Muscle of arm (tissue), 12 donors: ENCODE results near the gene THSD7A. TPM values are rescaled to one million over a fixed set of nuclear protein-coding genes. Genes with fewer than 3 reads are reported as not detected.
"Not testable (repeated sequence)": the region's sequence is repeated elsewhere in the genome, so short reads cannot be mapped to it uniquely, and the experiment has no call there.

ENCODE experiments used
- DNase-seq: peaks from one replicate; pipeline ENCODE4 v3.0.0-alpha.2; 2013
- polyA plus RNA-seq, 12 donors: library from polyadenylated mRNA; unstranded; fragments of 120-200 nt; gene quantifications; one replicate each; pipeline ENCODE4 v1.2.1, GENCODE V29; 2013; ENCODE audit not compliant: insufficient read length in 12 of 12

Gene THSD7A
- polyA plus RNA-seq, 12 donors, result 2.8 to 6.0 (median 4.6) TPM; not detected in 1

DNA sequence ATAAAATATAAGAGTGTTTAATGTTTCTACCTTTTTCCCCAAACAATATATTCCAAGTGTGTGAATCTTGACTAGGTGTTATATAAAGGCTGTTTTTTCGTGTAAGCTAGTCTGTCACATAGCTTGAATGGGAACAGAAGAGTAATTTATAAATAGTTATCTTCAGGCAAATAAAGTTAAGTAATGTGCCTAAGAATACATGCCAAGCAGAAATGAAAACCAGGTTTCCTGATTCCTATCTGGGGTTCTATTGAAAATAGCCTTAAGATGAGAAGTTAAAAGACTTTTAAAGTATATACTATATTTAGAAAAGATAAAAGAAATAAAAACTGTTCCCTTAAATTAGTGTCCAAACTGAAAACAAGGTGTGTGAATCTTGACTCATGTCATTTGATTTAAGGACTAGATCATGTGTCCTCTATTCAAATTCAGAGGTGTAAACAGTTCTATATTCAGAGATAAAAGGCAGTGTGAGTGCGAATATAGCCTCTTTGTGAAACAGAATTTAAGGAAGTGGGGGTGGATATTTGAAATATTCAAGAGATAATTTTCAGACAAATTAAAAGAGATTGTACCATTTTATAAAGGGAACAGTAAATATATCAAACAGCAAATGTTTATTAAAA, 247.5 kb downstream of the THSD7A start:
- no peak for DNase-seq

DNA sequence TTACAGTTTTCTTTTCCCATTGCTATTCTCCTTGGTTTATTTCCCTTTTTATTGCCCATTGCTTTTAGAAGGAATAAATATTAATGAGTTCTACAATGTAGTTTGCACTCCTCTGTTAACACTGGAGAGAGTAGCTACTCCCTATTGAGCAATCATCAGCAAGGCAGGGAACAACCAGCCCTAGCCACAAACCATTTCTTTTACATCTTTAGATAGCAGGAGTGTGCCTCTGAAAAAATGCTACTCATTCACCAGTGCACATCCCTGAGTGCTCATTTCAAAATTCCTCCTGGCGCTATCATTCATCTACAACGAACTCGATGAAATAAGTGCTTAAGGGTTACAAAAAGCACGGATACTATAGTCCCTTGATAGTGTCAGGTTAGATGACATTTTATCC, 252.9 kb downstream of the THSD7A start:
- DNase-seq, result no peak

DNA sequence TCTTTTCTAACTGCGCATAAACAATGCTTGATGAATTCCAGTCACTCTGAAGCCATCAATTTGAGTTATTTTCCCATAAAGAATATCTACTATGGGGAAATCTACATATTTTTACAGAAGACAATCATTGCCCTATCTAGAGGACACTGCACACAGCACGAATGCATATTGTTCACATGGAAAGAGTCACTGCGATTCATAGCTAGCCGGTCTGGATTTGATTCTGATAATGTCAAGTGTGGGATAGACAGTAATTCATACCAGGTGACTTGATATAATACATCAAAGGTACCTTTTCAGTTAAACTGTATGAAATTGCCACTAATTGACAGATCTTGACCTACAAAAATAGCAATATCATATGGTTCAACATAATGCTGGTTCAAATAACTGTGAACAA, 255.7 kb downstream of the THSD7A start:
- no peak for DNase-seq

DNA sequence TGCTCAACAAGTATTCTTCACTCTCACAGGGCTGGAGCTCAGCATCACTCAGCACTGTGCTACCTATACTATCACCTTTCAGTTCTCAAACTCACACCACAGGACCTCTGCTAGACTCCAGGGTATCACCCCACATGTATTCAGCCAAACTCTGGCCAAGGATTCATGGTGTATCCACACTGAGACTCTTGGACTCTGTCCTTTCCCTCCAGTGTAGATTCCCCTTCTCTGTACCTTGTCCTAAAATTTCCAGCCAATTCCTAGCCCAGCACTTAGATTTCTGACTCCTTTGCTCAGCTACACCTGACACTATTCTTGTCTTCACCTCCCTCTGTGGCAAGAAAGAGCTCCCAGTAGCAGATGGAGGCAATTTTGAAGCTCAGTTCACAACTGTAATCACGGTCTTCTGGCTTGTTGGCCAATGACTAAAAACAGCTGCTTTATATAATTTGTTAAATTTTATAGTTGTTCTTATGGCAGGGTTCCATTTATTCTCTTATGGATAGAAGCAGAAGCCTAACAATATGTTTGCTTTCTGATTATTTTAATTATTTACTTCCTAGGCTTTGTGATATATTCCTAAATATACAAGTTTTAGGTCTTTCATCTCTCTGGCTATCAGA, 258.8 kb downstream of the THSD7A start:
- DNase-seq, result no peak

DNA sequence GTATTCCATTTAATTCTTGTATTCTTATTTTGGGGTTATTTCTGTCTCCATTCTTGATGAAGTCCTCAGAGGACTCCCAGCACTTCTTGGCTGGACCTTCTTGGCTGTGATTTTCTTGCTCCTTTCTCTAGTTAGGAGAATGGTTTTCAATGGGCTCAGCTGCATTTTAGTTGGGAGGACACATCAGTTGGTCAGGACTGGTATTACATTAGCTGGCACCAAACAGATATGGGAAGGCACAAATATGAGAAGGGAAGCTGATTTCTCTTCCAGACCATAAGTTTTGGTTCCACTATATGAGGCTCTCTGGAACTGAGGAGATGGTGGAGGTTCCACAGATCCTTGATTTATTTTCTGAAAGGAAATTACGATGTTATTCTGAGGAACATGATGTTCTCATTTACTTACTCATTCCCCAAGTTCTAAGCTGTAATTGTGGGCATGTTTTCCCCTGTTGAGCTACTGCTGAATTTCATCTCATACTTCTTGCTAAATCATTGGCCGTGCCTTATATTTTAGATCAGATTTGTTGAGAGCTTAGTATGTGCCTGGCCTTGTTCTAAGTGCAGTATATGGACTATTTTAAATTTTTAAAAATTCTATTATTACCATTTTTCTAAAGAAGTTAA, 261.0 kb downstream of the THSD7A start:
- DNase-seq, result no peak

DNA sequence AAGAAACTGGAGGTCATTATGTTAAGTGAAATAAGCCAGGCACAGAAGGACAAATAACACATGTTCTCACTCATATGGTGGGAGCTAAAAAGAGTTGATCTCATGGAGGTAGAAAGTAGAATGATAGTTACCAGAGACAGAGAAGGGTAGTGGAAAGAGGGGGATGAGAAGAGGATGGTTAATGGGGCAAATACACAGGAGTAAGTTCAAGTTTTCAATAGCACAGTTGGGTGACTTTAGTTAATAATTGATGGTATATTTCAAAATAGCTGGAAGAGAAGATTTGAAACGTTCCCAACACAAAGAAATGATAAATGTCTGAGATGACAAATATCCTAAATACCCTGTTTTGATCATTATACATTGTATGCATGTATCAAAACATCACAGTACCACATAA, 261.8 kb downstream of the THSD7A start:
- DNase-seq, result no peak

DNA sequence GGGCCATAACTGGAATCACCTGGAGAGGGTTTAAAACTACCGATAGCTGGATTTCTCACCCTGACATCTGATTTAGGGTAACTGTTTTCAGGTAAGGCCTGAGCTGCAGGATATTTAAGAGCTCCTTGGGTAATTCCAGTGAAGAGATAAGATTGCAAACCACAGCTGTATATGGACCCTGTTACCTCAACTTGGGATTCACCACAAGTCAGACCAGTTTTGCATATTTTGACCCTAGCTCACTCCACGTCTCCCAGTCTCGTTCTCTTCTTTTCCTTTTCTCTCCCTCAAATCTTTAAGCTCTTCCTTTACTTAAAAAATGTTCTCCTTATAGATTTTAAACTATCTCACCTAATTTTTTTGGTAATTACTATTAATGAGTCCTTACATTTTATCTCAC, 264.4 kb downstream of the THSD7A start:
- no peak for DNase-seq

DNA sequence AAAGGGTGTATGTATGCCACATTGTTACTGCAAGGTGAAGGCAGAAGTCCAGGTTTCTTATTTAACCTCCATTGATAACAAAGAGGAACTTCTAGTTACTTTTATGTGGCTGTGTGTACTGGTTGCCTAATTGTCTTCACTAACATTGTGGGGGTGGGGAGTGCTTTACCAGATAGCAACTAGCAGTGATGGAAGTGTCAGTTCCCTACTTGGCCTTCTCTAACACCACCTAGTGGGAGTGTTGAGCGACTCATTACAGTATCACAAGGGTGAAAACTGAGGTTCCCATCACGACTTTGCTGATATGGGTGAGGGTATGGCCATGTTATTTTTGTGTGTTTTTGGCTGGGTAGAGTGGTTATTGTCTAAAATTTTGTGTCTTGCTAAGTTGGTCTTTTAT, 274.4 kb downstream of the THSD7A start:
- DNase-seq, result no peak

DNA sequence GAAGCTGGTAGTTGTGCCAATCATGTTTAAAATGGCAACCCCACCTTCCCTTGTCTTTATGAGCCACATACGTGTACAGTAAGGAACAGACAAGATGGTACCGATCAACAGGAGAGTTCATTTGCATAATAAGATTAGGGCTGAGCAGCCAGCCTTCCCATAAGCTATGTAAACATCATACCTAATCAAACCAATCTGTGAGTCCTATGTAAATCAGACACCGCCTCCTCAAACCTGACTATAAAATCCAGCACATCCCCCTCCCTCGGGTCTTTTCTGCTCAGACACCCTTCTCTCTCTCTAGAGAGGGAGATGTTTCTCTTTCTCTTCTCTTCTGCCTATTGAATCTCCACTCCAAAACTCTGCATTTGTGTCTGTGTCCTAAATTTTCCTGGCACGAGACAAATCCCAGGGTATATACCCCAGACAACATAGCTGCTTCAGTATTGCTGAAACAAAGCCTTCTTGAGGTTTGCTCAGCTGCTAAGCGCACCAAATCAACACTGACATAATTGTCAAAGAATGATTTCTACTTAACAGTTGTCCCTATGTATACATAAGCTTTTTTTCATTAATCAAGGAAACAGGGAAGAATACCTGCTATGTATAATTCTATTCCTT, 279.2 kb downstream of the THSD7A start:
- DNase-seq, result no peak

DNA sequence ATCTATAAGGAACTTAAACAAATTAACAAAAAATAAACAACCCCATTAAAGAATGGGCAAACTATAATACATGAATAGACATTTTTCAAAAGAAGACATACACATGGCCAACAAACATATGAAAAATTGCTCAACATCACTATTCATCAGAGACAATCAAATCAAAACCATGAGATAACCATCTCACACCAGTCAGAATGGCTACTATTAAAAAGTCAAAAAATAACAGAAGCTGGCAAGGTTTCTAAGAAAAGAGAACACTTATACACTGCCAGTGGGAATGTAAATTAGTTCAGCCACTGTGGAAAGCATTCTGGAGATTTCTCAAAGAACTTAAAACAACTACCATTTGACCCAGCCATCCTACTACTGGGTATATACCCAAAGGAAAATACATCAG, 280.5 kb downstream of the THSD7A start:
- DNase-seq, result no peak

DNA sequence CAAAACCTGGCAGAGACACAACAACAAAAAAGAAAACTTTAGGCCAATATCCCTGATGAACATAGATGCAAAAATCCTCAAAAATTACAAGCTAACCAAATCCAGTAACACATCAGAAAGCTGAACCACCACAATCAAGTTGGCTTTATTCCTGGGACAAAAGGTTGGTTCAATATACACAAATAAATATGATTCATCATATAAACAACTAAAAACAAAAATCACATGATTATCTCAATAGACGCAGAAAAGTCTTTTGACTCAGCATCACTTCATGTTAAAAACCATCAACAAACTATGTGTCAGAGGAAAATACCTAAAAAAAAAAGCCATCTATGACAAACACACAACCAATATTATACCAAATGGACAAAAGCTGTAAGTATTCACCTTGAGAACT, 283.5 kb downstream of the THSD7A start:
- no peak for DNase-seq

DNA sequence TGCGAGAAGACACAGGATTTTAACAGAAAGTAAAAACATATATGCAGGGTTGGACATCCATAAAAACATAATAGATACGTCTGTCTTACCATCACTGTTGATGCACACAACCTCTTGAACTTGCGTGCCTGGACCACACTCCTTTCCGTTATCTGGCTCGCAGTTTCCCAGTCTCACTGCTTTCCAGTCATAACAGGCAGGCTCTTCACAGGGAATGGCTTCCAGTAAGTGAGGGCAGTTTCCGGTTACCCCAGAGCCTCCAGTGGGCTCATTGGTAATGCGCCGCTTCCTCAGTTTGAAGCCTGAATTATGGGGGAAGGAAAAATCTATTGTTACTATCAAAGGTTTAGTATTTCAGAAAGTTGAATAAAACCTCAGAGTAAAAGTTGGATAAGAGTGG, 290.7 kb downstream of the THSD7A start:
- no peak for DNase-seq

DNA sequence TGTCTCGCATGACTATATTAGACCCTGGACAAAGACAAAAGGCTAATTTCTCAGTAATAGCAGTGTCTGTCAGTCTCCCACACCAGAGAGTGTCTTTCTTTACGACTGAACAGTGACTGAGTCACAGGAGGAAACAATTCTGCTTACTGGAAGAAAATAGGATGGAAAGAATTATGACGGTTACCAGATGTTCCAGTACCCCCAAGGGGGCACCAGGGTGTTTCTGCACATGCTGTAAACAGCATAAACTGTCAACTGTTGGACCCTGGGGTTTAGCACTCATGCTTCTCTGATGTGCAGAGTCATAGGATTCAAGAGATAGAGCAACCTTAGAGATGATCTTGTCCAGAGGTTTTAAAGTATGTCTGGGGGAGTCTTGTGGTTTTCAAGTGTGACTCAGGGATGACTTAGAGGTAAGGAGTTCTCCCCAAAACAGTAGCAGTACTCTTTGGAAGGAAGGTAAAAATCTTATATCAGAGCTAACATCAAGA, 291.7 kb downstream of the THSD7A start:
- DNase-seq, result peak; percentile 66

DNA sequence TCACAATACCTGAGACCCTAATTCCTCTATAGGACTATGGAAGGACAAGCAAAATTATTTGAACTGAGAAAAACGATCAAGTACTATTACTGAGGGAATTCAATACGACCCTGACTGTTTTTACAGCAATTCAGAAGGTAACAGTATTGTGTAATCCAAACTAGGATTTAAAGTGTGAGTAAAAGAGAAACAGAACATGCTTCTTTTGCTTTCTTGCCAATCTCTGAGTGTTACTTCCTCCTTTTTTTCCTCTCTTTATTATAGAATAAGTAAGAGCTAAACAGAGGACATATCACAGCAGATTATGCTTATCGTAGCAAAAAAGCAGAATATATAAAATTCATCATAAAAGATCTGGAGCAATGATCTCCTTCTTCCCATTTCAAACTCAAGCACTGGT, 292.1 kb downstream of the THSD7A start:
- DNase-seq, result peak; percentile 35

DNA sequence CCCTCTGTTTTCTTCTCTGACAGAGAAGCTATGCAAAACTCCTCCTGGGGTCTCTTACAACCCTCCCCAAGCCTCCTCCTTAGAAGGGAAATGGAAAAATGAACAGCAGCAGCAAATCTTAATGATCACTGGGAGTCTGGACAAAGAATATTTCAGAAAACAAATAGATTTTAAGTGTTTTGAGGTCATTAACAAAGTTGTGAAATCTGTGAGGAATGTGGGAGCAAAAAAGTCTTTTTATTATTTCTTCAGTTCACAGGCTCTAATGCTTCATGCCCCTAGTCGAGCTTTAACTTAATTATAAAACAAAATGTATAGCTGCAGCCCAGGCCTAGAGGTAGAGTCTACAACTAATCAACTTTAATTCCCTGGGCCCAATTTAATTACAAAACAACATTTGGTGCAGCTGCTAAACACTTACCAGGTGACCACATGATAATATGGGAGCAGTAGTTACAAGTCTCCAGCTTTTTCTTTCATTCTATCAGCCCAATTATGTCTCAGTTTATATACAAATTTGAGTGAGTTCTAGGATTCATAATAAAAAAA, 293.2 kb downstream of the THSD7A start:
- no peak for DNase-seq

DNA sequence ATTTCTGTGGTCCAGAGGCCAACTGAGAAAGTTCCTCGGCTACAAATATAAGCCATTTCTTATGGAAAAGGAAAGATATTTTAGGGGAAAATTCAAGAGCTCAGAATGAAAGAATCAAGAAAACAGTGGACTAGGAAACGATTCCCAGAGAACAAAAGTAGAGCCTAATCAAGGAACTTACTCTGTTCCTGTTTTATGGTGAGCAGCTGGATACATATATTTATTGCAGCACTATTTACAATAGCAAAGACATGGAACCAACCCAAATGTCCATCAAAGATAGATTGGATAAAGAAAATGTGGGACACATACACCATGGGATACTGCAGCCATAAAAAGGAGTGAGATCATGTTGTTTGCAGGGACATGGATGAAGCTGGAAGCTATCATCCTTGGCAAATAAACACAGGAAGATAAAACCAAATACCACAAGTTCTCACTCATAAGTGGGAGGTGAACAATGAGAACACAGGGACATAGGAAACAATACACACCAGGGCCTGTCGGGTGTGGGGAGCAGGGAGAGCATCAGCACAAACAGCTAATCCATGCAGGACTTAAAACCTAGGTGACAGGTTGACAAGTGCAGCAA, 298.7 kb downstream of the THSD7A start:
- DNase-seq, result peak; percentile 14

DNA sequence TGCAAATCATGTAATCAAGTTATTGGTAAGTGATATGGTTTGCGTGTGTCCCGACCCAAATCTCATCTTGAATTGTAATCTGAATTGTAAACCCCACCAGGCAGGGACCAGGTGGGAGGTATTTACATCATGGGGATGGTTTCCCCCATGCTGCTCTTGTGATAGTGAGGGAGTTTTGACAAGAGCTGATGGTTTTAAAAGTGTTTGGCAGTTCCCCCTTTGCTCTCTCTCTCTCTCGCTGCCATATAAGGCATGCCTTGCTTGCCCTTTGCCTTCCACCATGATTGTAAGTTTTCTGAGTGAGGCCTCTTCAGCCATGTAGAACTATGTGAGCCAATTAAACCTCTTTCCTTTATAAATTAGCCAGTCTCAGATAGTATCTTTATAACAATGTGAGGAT, 302.6 kb downstream of the THSD7A start:
- no peak for DNase-seq

DNA sequence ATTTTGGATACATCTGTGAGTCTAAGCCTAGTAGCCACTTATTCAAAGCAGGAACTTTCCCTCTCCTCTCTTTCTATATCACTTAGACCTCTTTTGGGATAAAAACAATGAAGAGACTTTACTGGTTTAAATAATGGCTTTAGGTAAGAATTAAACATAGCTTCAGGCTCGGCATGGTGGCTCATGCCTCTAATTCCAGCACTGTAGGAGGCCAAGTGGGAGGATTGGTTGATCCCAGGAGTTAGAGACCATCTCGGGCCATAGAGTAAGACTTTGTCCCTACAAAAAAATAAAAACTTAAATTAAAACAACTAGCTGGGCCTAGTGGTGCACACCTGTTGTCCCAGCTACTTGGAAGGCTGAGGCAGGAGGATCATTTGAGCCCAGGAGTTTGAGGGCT, 304.3 kb downstream of the THSD7A start:
- no peak for DNase-seq

DNA sequence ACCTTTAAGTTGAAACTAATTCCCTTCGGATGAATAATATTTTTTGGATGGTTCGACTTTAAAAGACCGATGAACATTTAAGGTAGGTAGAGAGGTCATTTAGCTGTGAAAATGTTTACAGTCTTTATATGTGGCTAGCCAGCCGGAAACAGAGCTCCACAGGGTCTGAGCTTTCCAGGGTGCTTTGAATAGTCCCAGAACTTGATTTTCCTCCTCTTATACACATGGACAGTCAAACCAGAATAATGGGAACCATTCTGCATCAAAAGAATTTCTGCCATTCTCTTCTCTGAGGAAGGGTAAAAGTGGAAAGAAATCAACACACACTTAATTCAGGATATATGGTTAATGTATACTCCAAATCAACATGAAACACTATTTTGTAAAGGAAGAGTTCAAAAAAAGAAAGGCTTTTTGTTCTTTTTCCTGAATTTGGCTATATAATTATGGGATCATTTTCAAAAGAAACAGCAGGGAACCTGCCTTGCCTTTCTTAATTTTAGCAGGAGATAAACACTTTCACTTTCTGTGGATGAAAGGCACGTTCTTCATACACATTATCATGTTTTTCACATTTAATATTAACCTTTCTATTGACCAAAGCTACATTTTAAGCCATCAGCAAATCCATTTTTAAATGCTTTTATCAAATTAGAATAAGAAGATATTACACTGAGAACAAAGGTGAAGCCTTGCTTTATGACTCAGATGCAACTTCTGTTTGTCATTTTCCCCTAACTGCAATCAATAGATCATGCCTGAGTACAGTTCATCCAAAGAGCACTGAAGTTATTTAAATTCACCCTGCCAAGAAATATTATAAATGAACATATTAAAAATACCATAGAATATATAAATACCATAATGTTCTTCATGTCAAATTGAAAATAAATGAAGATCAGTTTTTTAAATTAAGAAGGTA, 307.3 kb downstream of the THSD7A start:
- no peak for DNase-seq

DNA sequence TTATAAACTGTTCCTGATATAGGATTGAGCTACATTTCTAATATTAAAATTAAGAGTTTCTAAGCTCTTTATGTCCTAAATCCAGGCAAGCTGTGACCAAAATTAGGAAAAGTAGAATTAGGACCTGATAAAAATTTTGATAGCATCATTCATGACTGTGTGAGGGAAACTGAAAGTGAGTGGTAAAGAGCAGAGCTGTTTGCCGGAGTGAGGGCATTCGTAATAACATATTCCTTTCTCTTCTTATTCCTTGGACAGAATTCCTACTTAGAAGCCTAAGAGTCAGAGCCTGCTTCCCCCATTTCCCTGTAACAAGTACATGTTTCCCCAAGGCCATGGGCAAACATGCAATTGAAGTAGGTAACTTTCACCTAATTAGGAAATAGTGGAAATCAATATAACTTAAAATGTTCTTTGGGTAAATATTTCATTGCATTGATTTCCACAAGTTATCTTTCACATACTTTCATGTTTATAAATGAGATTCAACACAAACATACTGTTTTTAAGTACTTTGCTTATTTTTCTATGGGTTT, 310.0 kb downstream of the THSD7A start:
- DNase-seq, result not testable (repeated sequence)

DNA sequence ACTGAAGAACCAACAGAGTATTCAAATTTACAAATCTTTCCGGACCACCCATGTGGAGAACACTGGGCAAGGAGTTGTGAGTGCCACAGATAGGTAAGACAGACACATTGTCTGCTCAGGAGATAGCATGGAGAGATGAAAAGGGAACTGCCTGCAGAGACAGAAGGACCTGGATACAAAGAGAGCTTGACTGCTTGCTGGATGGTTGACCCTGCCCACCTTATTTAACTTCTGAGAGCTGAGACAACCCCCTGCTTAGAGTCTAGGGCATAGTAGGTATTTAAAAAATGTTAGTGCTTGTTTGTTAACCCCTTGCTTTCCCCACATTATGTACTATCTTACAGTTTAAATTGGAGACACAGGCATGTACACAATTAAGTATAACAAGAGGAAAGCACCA, 314.1 kb downstream of the THSD7A start:
- DNase-seq, result no peak
